GM23338 (cell line): ENCODE measurements around the gene RNF166. TPM values are rescaled to one million over a fixed set of nuclear protein-coding genes. Genes with fewer than 3 reads are reported as not detected.

Source experiments
- ATAC-seq: fragments of 200-7000 bp; cut with Tn5 transposase; 3 replicates; pipeline ENCODE4 v1.9.1; 2020
- DNase-seq: peaks from one replicate; pipeline ENCODE4 v3.0.0-alpha.2; 2015; ENCODE audit warnings: low spot score
- H2AFZ ChIP-seq: fragments of 200-600 bp; sonication (generic); 2 replicates; pipeline ENCODE4 v1.8.0; 2016; ENCODE audit warnings: antibody characterized with exemption, mild to moderate bottlenecking, moderate library complexity
- H3F3A ChIP-seq: fragments of 200-600 bp; sonication (generic); replicated peaks from 2 replicates; pipeline ENCODE4 v1.8.0; 2017; ENCODE audit warnings: antibody characterized with exemption, mixed run types, low read depth
- H3K27ac ChIP-seq: fragments of 200-600 bp; sonication (generic); 2 replicates; pipeline ENCODE4 v1.6.1; 2016; ENCODE audit warnings: low read depth
- H3K27me3 ChIP-seq: fragments of 200-600 bp; sonication (generic); 2 replicates; pipeline ENCODE4 v1.8.0; 2016; ENCODE audit warnings: mild to moderate bottlenecking, mixed run types, moderate library complexity; ENCODE audit not compliant: insufficient read depth
- H3K36me3 ChIP-seq: fragments of 200-600 bp; sonication (generic); 2 replicates; pipeline ENCODE4 v1.8.0; 2016; ENCODE audit warnings: mild to moderate bottlenecking; ENCODE audit not compliant: insufficient read depth
- H3K4me1 ChIP-seq: fragments of 200-600 bp; sonication (generic); 2 replicates; pipeline ENCODE4 v1.8.0; 2016; ENCODE audit warnings: mild to moderate bottlenecking, moderate library complexity; ENCODE audit not compliant: insufficient read depth
- H3K4me2 ChIP-seq: fragments of 200-600 bp; sonication (generic); 2 replicates; pipeline ENCODE4 v1.7.1; 2017; ENCODE audit warnings: mixed run types
- H3K4me3 ChIP-seq: fragments of 200-600 bp; sonication (generic); 2 replicates; pipeline ENCODE4 v1.6.1; 2016; ENCODE audit warnings: mixed run types
- H3K79me2 ChIP-seq: fragments of 200-600 bp; sonication (generic); replicated peaks from 2 replicates; pipeline ENCODE4 v1.8.0; 2017; ENCODE audit warnings: mild to moderate bottlenecking; ENCODE audit not compliant: insufficient read depth
- H3K9me2 ChIP-seq: fragments of 200-600 bp; sonication (generic); 2 replicates; pipeline ENCODE4 v1.8.0; 2017; ENCODE audit not compliant: insufficient read depth
- H4K20me1 ChIP-seq: fragments of 200-600 bp; sonication (generic); replicated peaks from 2 replicates; pipeline ENCODE4 v1.8.0; 2017; ENCODE audit warnings: mild to moderate bottlenecking; ENCODE audit not compliant: insufficient read depth
- H3K27ac Mint-ChIP-seq: 2 replicates; pipeline ENCODE4 v1.8.0; 2020; ENCODE audit warnings: inconsistent platforms, mild to moderate bottlenecking, moderate library complexity, mixed read lengths
- H3K27me3 Mint-ChIP-seq: 3 replicates; pipeline ENCODE4 v1.8.0; 2022; ENCODE audit warnings: low read depth, mild to moderate bottlenecking, moderate library complexity, mixed read lengths, inconsistent platforms; ENCODE audit not compliant: insufficient read depth, poor library complexity
- H3K36me3 Mint-ChIP-seq: 3 replicates; pipeline ENCODE4 v1.8.0; 2021; ENCODE audit warnings: low read depth, mild to moderate bottlenecking, inconsistent platforms, moderate library complexity, mixed read lengths
- H3K4me1 Mint-ChIP-seq: 3 replicates; pipeline ENCODE4 v1.8.0; 2020; ENCODE audit warnings: mild to moderate bottlenecking, inconsistent platforms, mixed read lengths
- H3K4me3 Mint-ChIP-seq: 3 replicates; pipeline ENCODE4 v1.8.0; 2021; ENCODE audit warnings: moderate library complexity, mild to moderate bottlenecking, inconsistent platforms, mixed read lengths
- H3K9me3 Mint-ChIP-seq: 3 replicates; pipeline ENCODE4 v1.8.0; 2020; ENCODE audit warnings: moderate library complexity, mild to moderate bottlenecking, inconsistent platforms, mixed read lengths
- CREB1 ChIP-seq: fragments of 250-450 bp; sonication (Bioruptor Pico); IDR thresholded peaks from 2 replicates; pipeline ENCODE4 v1.5.0; 2020; ENCODE audit warnings: low read depth, mild to moderate bottlenecking, moderate library complexity
- CTCF ChIP-seq, 2 experiments: fragments of 200-600 bp in 1 of 2; sonication (generic) in 1 of 2; conservative IDR thresholded peaks; 2 replicates each; pipeline versions ENCODE4 v1.5.1 to v1.6.1; 2016 to 2017; ENCODE audit warnings: antibody characterized with exemption in 2 of 2, low read depth in 2 of 2, mild to moderate bottlenecking in 2 of 2, moderate library complexity in 1 of 2
- ETS1 ChIP-seq: IDR thresholded peaks from 2 replicates; pipeline ENCODE4 v1.6.1; 2016; ENCODE audit warnings: antibody characterized with exemption
- EZH2 ChIP-seq: fragments of 200-600 bp; sonication (generic); IDR thresholded peaks from one replicate; pipeline ENCODE4 v1.8.0; 2017; ENCODE audit warnings: antibody characterized with exemption, mild to moderate bottlenecking, low read depth; ENCODE audit not compliant: unreplicated experiment
- EZH2phosphoT487 ChIP-seq: fragments of 200-600 bp; sonication (generic); IDR thresholded peaks from one replicate; pipeline ENCODE4 v1.8.1; 2018; ENCODE audit warnings: antibody characterized with exemption; ENCODE audit not compliant: unreplicated experiment
- JUNB ChIP-seq: IDR thresholded peaks from one replicate; pipeline ENCODE4 v1.6.1; 2016; ENCODE audit warnings: antibody characterized with exemption; ENCODE audit not compliant: unreplicated experiment
- NANOG ChIP-seq: IDR thresholded peaks from 2 replicates; pipeline ENCODE4 v1.6.1; 2016; ENCODE audit warnings: antibody characterized with exemption, borderline replicate concordance
- POLR2AphosphoS5 ChIP-seq: IDR thresholded peaks from 2 replicates; pipeline ENCODE4 v1.6.1; 2016; ENCODE audit warnings: antibody characterized with exemption, low read depth
- REST ChIP-seq: IDR thresholded peaks from one replicate; pipeline ENCODE4 v1.6.1; 2018; ENCODE audit warnings: antibody characterized with exemption; ENCODE audit not compliant: unreplicated experiment
- STAT1 ChIP-seq: IDR thresholded peaks from one replicate; pipeline ENCODE4 v1.6.1; 2016; ENCODE audit warnings: antibody characterized with exemption; ENCODE audit not compliant: unreplicated experiment
- ZNF114 ChIP-seq: fragments of 250-450 bp; sonication (Bioruptor Pico); IDR thresholded peaks from 2 replicates; pipeline ENCODE4 v1.5.0; 2020; ENCODE audit warnings: mild to moderate bottlenecking, moderate library complexity
- ZNF331 ChIP-seq: fragments of 250-450 bp; sonication (Bioruptor Pico); IDR thresholded peaks from 2 replicates; pipeline ENCODE4 v1.5.0; 2020; ENCODE audit warnings: low read depth, mild to moderate bottlenecking, moderate library complexity
- ZNF462 ChIP-seq: fragments of 250-450 bp; sonication (Bioruptor Pico); IDR thresholded peaks from 2 replicates; pipeline ENCODE4 v1.5.0; 2020; ENCODE audit warnings: mild to moderate bottlenecking, moderate library complexity
- polyA plus RNA-seq: library from polyadenylated mRNA; unstranded; fragments of >200 nt; fragmentation: Nextera tagmentation; extraction: Ambion mirVana; gene quantifications from 2 replicates; pipeline ENCODE4 v1.2.1, GENCODE V29; 2016
- total RNA-seq: library from RNA; depleted of rRNA; stranded (reverse); fragments of >200 nt; shearing (Covaris generic); gene quantifications from 2 replicates; pipeline ENCODE4 v1.2.3, GENCODE V29; 2014

RNF166 gene
- total and polyA plus RNA-seq, 2 experiments from 2014 or later = 24.9 to 43.4 TPM

- Histone ChIP-seq H3K27me3 (no peaks in the 10 kb centered on the region), H4K20me1 (no peaks in the 10 kb centered on the region), H3K27ac (no peak overlapping the region), H3K9me2 (no peaks in the 10 kb centered on the region), H3K4me1 (no peaks in the 10 kb centered on the region), H3K79me2 (no peaks in the 10 kb centered on the region), H3K4me2 (no peak overlapping the region), H2AFZ (no peak overlapping the region), H3K36me3 (no peaks in the 10 kb centered on the region), H3K4me3 (no peak overlapping the region), H3F3A (no peaks in the 10 kb centered on the region)
- Mint-ChIP-seq H3K27ac (no peak overlapping the region), H3K36me3 (peaks cover 31% of the 10 kb centered on the region), H3K27me3 (peaks cover 14% of the 10 kb centered on the region), H3K9me3 (no peaks in the 10 kb centered on the region), H3K4me1 (peaks cover 6% of the 10 kb centered on the region), H3K4me3 (no peak overlapping the region)
- no peak for ATAC-seq
- DNase-seq = no peak
- TF ChIP-seq ZNF114 (CRISPR knock-in tag) = no peak
- TF ChIP-seq ZNF331 = no peak
- TF ChIP-seq NANOG = no peak
- no peak for TF ChIP-seq CREB1 (CRISPR knock-in tag)
- TF ChIP-seq REST = no peak
- TF ChIP-seq STAT1 = no peak
- no peak for TF ChIP-seq ETS1
- TF ChIP-seq EZH2phosphoT487 = no peak
- no peak for TF ChIP-seq POLR2AphosphoS5
- TF ChIP-seq JUNB = no peak
- no peak for TF ChIP-seq ZNF462 (CRISPR knock-in tag)
- TF ChIP-seq EZH2 = no peak
- TF ChIP-seq CTCF (conservative IDR thresholded peaks at IDR 0.05; ENCODE audit: low read depth in 2 of 2) = no peak
Measured at GRCh38 chr16:88716601-88717001, 10.4 kb upstream of the RNF166 start.
